GM13977 (cell line): ENCODE results near the gene GABRG2.

Experiments
- DNase-seq: peaks from one replicate; pipeline ENCODE4 v3.0.0; 2012; ENCODE audit warnings: low spot score
- in situ Hi-C: fragments of 300-500 bp; cut with MboI; formaldehyde crosslinking; loops from one replicate; pipeline ENCODE4 v1.12.0; 2022; ENCODE audit warnings: low sequenced_read_pairs, low pct_unique_long_range_greater_than_20kb, mixed read lengths, inconsistent platforms; ENCODE audit not compliant: unreplicated experiment
- TF ChIP-seq, protein P1 (sequence below): IDR thresholded peaks from 2 replicates; pipeline ENCODE4 v1.5.1; 2012; ENCODE audit warnings: mild to moderate bottlenecking, control low read depth; ENCODE audit not compliant: insufficient read depth; ENCODE audit errors: extremely low read depth, missing control alignments

GABRG2 gene

DNA sequence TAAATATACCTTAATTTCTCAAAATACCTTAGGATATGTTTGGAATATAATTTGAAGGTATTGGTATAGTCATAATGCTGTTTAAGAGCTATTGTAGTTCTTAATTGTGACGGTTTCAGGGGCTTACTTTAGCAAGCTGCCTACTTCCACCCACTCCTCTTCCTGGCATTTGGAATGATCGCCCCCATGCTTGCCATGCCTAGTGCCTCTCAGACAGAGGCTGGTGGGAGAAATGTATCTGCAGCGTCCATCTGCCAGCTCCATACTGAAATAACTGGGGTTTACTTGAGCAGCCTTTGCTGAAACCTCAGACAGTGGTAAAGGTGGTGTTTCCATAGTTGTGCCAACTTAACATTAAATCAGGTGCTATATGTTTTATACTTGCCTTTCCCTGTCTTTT, 52.2 kb downstream of the GABRG2 start:
- TF ChIP-seq, protein P1, sequence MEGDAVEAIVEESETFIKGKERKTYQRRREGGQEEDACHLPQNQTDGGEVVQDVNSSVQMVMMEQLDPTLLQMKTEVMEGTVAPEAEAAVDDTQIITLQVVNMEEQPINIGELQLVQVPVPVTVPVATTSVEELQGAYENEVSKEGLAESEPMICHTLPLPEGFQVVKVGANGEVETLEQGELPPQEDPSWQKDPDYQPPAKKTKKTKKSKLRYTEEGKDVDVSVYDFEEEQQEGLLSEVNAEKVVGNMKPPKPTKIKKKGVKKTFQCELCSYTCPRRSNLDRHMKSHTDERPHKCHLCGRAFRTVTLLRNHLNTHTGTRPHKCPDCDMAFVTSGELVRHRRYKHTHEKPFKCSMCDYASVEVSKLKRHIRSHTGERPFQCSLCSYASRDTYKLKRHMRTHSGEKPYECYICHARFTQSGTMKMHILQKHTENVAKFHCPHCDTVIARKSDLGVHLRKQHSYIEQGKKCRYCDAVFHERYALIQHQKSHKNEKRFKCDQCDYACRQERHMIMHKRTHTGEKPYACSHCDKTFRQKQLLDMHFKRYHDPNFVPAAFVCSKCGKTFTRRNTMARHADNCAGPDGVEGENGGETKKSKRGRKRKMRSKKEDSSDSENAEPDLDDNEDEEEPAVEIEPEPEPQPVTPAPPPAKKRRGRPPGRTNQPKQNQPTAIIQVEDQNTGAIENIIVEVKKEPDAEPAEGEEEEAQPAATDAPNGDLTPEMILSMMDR: no peak
- no peak for DNase-seq
- in situ Hi-C loops: no loop called here

DNA sequence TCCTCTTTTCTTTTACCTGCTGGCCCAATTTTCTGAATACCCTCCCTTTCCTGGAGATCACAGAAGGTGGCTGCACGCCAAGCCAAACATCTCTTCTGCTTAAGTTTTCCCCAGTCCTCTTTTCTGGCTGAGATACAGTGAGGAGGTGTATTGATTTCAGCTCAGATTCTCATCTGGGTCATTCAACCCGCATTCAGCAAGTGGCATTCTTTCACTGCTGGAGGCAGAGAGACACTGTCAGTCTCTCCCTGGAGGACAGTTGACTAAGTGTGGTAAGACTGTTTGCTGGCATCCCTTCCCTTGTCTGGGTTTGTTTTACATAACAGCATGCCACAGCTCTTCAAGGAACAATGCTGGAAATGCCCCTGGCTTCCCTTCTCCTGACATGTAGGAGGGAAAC, 60.5 kb downstream of the GABRG2 start:
- in situ Hi-C loops: no loop called here
- no peak for DNase-seq
- TF ChIP-seq, protein P1: no peak

DNA sequence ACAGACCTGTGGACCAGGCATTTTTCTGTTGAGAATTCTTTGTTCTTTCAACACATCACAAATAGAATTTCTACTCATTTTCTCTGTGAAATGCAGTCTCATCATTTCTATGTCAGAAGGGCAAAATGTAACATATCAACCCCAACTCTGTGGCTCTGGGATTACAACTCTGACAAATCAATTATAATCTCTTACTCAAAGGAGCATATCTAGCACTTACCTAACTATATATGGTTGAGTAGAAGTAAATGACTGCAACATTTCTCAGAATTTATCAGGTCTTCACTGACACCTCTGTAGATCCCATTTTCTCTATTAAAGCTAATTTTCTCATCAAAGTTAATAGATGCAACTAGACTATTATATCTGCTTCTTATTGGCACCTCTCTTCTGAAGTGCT, 64.8 kb downstream of the GABRG2 start:
- TF ChIP-seq, protein P1: no peak
- DNase-seq: no peak
- in situ Hi-C loops: no loop called here

DNA sequence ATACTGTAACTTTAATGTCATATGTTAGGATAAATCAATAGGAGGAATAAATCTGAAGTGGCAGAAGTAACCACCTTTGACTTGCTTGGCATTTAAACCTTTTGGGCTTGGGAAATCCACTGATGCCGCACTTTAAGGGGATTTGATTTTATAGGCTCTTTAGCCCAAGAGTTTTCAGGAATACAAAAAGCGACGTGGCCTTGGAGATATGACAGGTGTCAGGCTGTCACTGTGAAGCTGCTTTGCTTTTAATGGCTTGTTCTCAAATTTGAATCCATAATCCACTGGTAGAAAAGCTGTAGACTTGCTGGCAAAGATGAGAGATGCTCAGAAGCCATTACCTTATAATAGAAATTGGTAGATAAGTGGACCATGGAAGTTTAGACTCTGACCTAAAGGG, 71.6 kb downstream of the GABRG2 start:
- in situ Hi-C loops: no loop called here
- TF ChIP-seq, protein P1: no peak

DNA sequence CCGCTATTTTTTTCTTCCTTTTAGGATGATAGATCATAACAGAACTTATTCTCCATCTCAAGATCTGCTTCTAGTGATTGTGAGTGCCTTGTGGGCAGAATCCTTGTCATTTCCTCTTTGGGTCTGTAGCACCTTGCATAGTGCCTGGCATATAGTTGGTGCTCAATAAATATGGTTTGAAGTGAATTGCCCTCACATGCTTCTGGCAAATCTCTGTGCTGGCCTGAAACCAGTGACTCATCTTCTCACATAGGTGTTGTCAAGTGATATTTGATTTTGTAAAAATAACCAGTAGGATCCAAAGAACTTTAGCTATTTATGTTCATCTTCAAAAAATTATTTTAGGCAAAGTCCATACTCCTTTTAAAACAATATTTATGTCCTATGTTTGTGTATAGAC, 86.7 kb downstream of the GABRG2 start:
- DNase-seq: no peak
- in situ Hi-C loops: no loop called here
- TF ChIP-seq, protein P1: no peak

More for the DNA sequence above, 71.6 kb downstream of the GABRG2 start:
- no peak for DNase-seq

DNA sequence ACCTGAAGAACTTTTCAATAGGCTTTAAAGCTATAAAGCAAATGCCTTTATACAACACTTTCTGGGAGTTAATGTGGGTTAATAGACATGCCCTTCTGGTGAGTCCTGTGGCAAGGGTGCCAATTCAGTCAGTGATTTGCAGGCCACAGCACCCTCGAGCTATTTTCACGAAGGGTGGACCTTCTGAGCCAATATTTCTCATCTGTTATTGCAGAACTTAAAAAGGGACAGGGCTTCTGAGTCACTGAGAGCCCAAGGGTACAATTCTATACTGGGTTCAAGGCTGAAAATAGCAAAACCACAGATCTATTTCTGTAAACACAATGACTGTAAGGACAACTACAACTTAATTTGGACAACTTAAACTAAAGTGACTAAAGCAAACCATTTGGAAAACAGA, 92.8 kb downstream of the GABRG2 start:
- DNase-seq: no peak
- TF ChIP-seq, protein P1: no peak

DNA sequence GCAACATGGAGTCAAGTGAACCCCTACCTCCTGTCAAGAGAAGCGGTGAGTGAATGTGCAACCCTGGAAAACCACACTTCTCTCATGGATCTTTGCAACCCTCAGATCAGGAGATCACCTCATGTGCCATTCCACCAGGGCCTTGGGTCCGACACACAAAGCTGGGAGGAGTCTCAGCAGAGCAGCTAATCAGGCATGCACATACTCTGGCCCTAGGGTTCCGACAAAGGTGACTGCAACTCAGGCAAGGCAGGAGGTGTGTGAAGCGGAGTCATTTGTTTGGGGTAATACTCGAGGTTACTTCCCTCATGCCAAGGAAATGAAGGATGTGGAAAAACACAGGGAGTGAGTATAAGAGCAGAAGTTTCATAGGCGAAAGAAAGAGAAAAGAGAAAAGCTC, 96.1 kb downstream of the GABRG2 start:
- in situ Hi-C loops: no loop called here
- TF ChIP-seq, protein P1: no peak
- no peak for DNase-seq

More for the DNA sequence above, 92.8 kb downstream of the GABRG2 start:
- in situ Hi-C loops: no loop called here
